Muscle layer of colon (tissue), 2 donors: ENCODE measurements around the gene TGFBR3.

Experiments used
- H3K27ac ChIP-seq: one replicate; pipeline ENCODE4 v1.7.0; 2013; ENCODE audit warnings: low read depth, mild to moderate bottlenecking, low read length, moderate library complexity
- H3K27me3 ChIP-seq, 2 donors: one replicate each; pipeline ENCODE4 v1.7.0; 2013; ENCODE audit warnings: low read length in 2 of 2, mild to moderate bottlenecking in 2 of 2; ENCODE audit not compliant: insufficient read depth in 2 of 2, control insufficient read depth in 1 of 2
- H3K36me3 ChIP-seq: one replicate; pipeline ENCODE4 v1.7.0; 2013; ENCODE audit warnings: mild to moderate bottlenecking, low read length; ENCODE audit not compliant: insufficient read depth
- H3K4me1 ChIP-seq: one replicate; pipeline ENCODE4 v1.7.0; 2013; ENCODE audit warnings: mild to moderate bottlenecking, low read length; ENCODE audit not compliant: insufficient read depth
- H3K4me3 ChIP-seq, 2 donors: one replicate each; pipeline ENCODE4 v1.7.0; 2013; ENCODE audit warnings: low read length in 2 of 2, low read depth in 1 of 2, mild to moderate bottlenecking in 1 of 2, moderate library complexity in 1 of 2
- H3K9ac ChIP-seq: one replicate; pipeline ENCODE4 v1.7.0; 2013; ENCODE audit warnings: low read length
- H3K9me3 ChIP-seq: one replicate; pipeline ENCODE4 v1.7.0; 2013; ENCODE audit warnings: mild to moderate bottlenecking, low read length
- donor health status: abdominal sarcoma.
- donor health status: Adenocarcinoma of cecum.

Gene TGFBR3

GRCh38 chr1:91745640-91746373, 140.1 kb downstream of the TGFBR3 start:
- peaks cover 70% of the 10 kb centered on the region for H3K4me1 ChIP-seq
- H3K4me3 ChIP-seq = no peak overlapping the region
- no peaks in the 10 kb centered on the region for H3K27me3 ChIP-seq
- H3K9me3 ChIP-seq = no peaks in the 10 kb centered on the region
- no peak overlapping the region for H3K9ac ChIP-seq
- H3K36me3 ChIP-seq = no peaks in the 10 kb centered on the region
- no peak overlapping the region for H3K27ac ChIP-seq

GRCh38 chr1:91744953-91745639, 140.9 kb downstream of the TGFBR3 start:
- peaks cover 62% of the 10 kb centered on the region for H3K4me1 ChIP-seq
- H3K4me3 ChIP-seq = no peak overlapping the region
- H3K27ac ChIP-seq = no peak overlapping the region
- no peaks in the 10 kb centered on the region for H3K36me3 ChIP-seq
- no peaks in the 10 kb centered on the region for H3K27me3 ChIP-seq
- no peaks in the 10 kb centered on the region for H3K9me3 ChIP-seq
- no peak overlapping the region for H3K9ac ChIP-seq

- peak overlapping the region in 1 of 2 donors; percentile 5 for H3K4me3 ChIP-seq
- peak overlapping the region; percentile 66 for H3K27ac ChIP-seq
- no peak overlapping the region for H3K9ac ChIP-seq
- H3K9me3 ChIP-seq = no peaks in the 10 kb centered on the region
- no peaks in the 10 kb centered on the region for H3K27me3 ChIP-seq
- peaks cover 8% of the 10 kb centered on the region for H3K36me3 ChIP-seq
- H3K4me1 ChIP-seq = peaks cover 54% of the 10 kb centered on the region
These were observed 143.1 kb downstream of the TGFBR3 start for GRCh38 chr1:91742848-91743292.

GRCh38 chr1:91741906-91742305, 144.0 kb downstream of the TGFBR3 start:
- H3K27ac ChIP-seq = peak overlapping the region; percentile 66

GRCh38 chr1:91741301-91741700, 144.7 kb downstream of the TGFBR3 start:
- Histone ChIP-seq H3K4me1 (peaks cover 69% of the 10 kb centered on the region), H3K27ac (no peak overlapping the region)

More at GRCh38 chr1:91741906-91742305, 144.0 kb downstream of the TGFBR3 start:
- Histone ChIP-seq H3K4me3 (no peak overlapping the region), H3K4me1 (peaks cover 63% of the 10 kb centered on the region), H3K36me3 (peaks cover 8% of the 10 kb centered on the region), H3K27me3 (no peaks in the 10 kb centered on the region), H3K9me3 (no peaks in the 10 kb centered on the region), H3K9ac (no peak overlapping the region)

GRCh38 chr1:91737650-91738049, 148.3 kb downstream of the TGFBR3 start:
- Histone ChIP-seq H3K4me1 (peaks cover 68% of the 10 kb centered on the region), H3K36me3 (peaks cover 19% of the 10 kb centered on the region), H3K9ac (no peak overlapping the region), H3K27ac (peak overlapping the region; percentile 50), H3K27me3 (no peaks in the 10 kb centered on the region), H3K9me3 (no peaks in the 10 kb centered on the region), H3K4me3 (no peak overlapping the region)

More at GRCh38 chr1:91741301-91741700, 144.7 kb downstream of the TGFBR3 start:
- H3K9ac ChIP-seq = no peak overlapping the region
- peaks cover 8% of the 10 kb centered on the region for H3K36me3 ChIP-seq
- no peak overlapping the region for H3K4me3 ChIP-seq
- H3K27me3 ChIP-seq = no peaks in the 10 kb centered on the region
- no peaks in the 10 kb centered on the region for H3K9me3 ChIP-seq

- Histone ChIP-seq H3K4me1 (peaks cover 68% of the 10 kb centered on the region), H3K4me3 (peak overlapping the region in 1 of 2 donors; percentile 36), H3K27ac (peak overlapping the region; percentile 50), H3K36me3 (peaks cover 19% of the 10 kb centered on the region), H3K9me3 (no peaks in the 10 kb centered on the region), H3K9ac (no peak overlapping the region), H3K27me3 (no peaks in the 10 kb centered on the region)
These were observed 149.0 kb downstream of the TGFBR3 start for GRCh38 chr1:91736715-91737615.

- H3K4me3 ChIP-seq = peak overlapping the region in 1 of 2 donors; percentile 36
- H3K4me1 ChIP-seq = peaks cover 68% of the 10 kb centered on the region
- H3K27ac ChIP-seq = peak overlapping the region; percentile 62
- H3K36me3 ChIP-seq = peaks cover 19% of the 10 kb centered on the region
- no peaks in the 10 kb centered on the region for H3K27me3 ChIP-seq
- no peaks in the 10 kb centered on the region for H3K9me3 ChIP-seq
- H3K9ac ChIP-seq = no peak overlapping the region
These were observed 149.7 kb downstream of the TGFBR3 start for GRCh38 chr1:91736146-91736714.

GRCh38 chr1:91735266-91735845, 150.6 kb downstream of the TGFBR3 start:
- H3K27ac ChIP-seq = peak overlapping the region; percentile 62
- no peaks in the 10 kb centered on the region for H3K27me3 ChIP-seq
- H3K9ac ChIP-seq = no peak overlapping the region
- H3K36me3 ChIP-seq = peaks cover 19% of the 10 kb centered on the region
- no peak overlapping the region for H3K4me3 ChIP-seq
- H3K9me3 ChIP-seq = no peaks in the 10 kb centered on the region
- H3K4me1 ChIP-seq = peaks cover 74% of the 10 kb centered on the region

GRCh38 chr1:91734761-91735160, 151.2 kb downstream of the TGFBR3 start:
- no peak overlapping the region for H3K9ac ChIP-seq
- peaks cover 74% of the 10 kb centered on the region for H3K4me1 ChIP-seq
- peaks cover 19% of the 10 kb centered on the region for H3K36me3 ChIP-seq
- H3K9me3 ChIP-seq = no peaks in the 10 kb centered on the region
- H3K4me3 ChIP-seq = no peak overlapping the region
- H3K27me3 ChIP-seq = no peaks in the 10 kb centered on the region
- H3K27ac ChIP-seq = peak overlapping the region; percentile 43
